Lower lobe of right lung (tissue), 2 donors: ENCODE measurements around the gene RNF213. TPM values are rescaled to one million over a fixed set of nuclear protein-coding genes. Genes with fewer than 3 reads are reported as not detected.

Source experiments
- ATAC-seq, 2 donors: fragments of 200-7000 bp; cut with Tn5 transposase; one replicate each; pipeline ENCODE4 v1.9.1; 2020 to 2022; ENCODE audit warnings: mild to moderate bottlenecking in 2 of 2, moderate library complexity in 2 of 2
- DNase-seq: peaks from one replicate; pipeline ENCODE4 v3.0.0-alpha.2; 2020
- H3K27ac ChIP-seq: fragments of 200-600 bp; one replicate; pipeline ENCODE4 v1.8.0; 2022
- H3K27me3 ChIP-seq: fragments of 200-600 bp; one replicate; pipeline ENCODE4 v1.8.0; 2022; ENCODE audit warnings: low read depth
- H3K36me3 ChIP-seq: fragments of 200-600 bp; one replicate; pipeline ENCODE4 v1.8.0; 2022; ENCODE audit warnings: mild to moderate bottlenecking
- H3K4me1 ChIP-seq: fragments of 200-600 bp; one replicate; pipeline ENCODE4 v1.8.0; 2022
- H3K4me3 ChIP-seq: fragments of 200-600 bp; one replicate; pipeline ENCODE4 v1.8.0; 2022; ENCODE audit warnings: mild to moderate bottlenecking
- H3K9me3 ChIP-seq: fragments of 200-600 bp; one replicate; pipeline ENCODE4 v1.8.0; 2022
- intact Hi-C: fragments of 100-400 bp; cut with DNase I; formaldehyde crosslinking; loops from one replicate; pipeline ENCODE4 v1.11.0; 2022
- total RNA-seq: library from RNA; stranded (reverse); fragmentation: NEBNext Ultra II Directional; extraction: Animal tissue kit (Norgen Biotek cat#: 25700); gene quantifications from one replicate; pipeline ENCODE4 v1.2.1, GENCODE V29; 2021
- TF ChIP-seq, protein P1 (sequence below): fragments of 200-600 bp; IDR thresholded peaks from one replicate; pipeline ENCODE4 v1.8.0; 2022; ENCODE audit warnings: antibody characterized with exemption, mild to moderate bottlenecking
- donor health status: DM: no; HTN: yes; CAD: no; lungs with severe emphysema.

RNF213 gene
- total RNA-seq, 1 donor from 2014 or later = 300 TPM

DNA sequence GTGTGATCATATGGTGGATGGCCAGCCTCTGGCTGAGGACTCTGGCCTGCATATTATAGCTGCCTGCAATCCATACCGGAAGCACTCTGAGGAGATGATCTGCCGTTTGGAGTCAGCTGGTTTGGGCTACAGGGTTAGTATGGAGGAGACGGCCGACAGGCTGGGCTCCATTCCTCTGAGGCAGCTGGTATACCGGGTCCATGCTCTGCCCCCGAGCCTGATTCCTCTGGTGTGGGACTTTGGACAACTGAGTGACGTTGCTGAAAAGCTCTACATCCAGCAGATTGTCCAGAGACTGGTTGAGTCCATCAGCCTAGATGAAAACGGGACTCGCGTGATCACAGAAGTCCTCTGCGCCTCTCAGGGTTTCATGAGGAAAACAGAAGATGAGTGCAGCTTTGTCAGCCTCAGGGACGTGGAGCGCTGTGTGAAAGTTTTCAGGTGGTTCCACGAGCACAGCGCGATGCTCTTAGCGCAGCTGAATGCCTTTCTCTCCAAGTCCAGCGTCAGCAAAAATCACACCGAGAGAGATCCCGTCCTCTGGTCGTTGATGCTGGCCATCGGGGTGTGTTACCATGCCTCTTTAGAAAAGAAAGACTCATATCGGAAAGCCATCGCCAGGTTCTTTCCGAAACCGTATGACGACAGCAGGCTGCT, 85.3 kb downstream of the RNF213 start:
- Histone ChIP-seq H3K27ac (no peak overlapping the region), H3K4me1 (no peaks in the 10 kb centered on the region), H3K36me3 (peaks cover 98% of the 10 kb centered on the region), H3K9me3 (no peaks in the 10 kb centered on the region), H3K4me3 (no peak overlapping the region), H3K27me3 (no peaks in the 10 kb centered on the region)
- TF ChIP-seq, protein P1, sequence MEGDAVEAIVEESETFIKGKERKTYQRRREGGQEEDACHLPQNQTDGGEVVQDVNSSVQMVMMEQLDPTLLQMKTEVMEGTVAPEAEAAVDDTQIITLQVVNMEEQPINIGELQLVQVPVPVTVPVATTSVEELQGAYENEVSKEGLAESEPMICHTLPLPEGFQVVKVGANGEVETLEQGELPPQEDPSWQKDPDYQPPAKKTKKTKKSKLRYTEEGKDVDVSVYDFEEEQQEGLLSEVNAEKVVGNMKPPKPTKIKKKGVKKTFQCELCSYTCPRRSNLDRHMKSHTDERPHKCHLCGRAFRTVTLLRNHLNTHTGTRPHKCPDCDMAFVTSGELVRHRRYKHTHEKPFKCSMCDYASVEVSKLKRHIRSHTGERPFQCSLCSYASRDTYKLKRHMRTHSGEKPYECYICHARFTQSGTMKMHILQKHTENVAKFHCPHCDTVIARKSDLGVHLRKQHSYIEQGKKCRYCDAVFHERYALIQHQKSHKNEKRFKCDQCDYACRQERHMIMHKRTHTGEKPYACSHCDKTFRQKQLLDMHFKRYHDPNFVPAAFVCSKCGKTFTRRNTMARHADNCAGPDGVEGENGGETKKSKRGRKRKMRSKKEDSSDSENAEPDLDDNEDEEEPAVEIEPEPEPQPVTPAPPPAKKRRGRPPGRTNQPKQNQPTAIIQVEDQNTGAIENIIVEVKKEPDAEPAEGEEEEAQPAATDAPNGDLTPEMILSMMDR = no peak
- DNase-seq (no peak), ATAC-seq (no peak)
- intact Hi-C loops = no loop called here

DNA sequence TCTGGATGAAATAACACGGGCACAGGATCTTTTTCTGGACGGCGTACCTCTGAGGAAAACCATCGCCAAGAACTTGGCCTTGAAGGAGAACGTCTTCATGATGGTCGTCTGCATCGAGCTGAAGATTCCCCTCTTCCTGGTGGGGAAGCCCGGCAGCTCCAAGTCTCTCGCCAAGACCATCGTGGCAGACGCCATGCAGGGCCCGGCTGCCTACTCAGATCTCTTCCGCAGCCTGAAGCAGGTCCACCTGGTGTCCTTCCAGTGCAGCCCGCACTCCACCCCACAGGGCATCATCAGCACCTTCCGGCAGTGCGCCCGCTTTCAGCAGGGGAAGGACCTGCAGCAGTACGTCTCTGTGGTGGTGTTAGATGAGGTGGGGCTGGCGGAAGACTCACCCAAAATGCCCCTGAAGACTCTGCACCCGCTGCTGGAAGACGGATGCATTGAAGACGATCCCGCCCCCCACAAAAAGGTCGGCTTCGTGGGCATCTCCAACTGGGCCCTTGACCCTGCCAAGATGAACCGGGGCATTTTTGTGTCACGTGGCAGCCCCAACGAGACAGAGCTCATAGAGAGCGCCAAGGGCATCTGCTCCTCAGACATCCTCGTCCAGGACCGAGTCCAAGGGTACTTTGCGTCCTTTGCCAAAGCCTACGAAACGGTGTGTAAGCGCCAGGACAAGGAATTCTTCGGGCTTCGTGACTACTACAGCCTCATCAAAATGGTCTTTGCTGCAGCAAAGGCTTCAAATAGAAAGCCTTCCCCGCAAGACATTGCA, 86.0 kb downstream of the RNF213 start:
- TF ChIP-seq, protein P1 = no peak
- no peak for DNase-seq
- Histone ChIP-seq H3K4me1 (no peaks in the 10 kb centered on the region), H3K36me3 (peaks cover 98% of the 10 kb centered on the region), H3K4me3 (no peak overlapping the region), H3K27me3 (no peaks in the 10 kb centered on the region), H3K27ac (no peak overlapping the region), H3K9me3 (no peaks in the 10 kb centered on the region)
- ATAC-seq = no peak
- intact Hi-C loops = no loop called here

DNA sequence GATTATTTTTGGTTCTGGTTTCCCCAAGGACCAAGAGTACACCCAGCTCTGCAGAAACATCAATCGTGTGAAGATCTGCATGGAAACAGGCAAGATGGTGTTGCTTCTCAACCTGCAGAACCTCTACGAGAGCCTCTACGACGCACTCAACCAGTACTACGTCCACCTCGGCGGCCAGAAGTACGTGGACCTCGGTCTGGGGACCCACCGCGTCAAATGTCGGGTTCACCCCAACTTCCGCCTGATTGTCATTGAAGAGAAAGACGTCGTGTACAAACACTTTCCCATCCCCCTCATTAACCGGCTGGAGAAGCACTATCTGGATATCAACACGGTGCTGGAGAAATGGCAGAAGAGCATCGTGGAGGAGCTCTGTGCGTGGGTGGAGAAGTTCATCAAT, 86.9 kb downstream of the RNF213 start:
- Histone ChIP-seq H3K4me3 (no peak overlapping the region), H3K4me1 (no peaks in the 10 kb centered on the region), H3K27me3 (no peaks in the 10 kb centered on the region), H3K9me3 (no peaks in the 10 kb centered on the region), H3K27ac (no peak overlapping the region), H3K36me3 (peaks cover 100% of the 10 kb centered on the region)
- ATAC-seq (no peak), DNase-seq (no peak)
- TF ChIP-seq, protein P1 = no peak
- intact Hi-C loops = no loop called here

DNA sequence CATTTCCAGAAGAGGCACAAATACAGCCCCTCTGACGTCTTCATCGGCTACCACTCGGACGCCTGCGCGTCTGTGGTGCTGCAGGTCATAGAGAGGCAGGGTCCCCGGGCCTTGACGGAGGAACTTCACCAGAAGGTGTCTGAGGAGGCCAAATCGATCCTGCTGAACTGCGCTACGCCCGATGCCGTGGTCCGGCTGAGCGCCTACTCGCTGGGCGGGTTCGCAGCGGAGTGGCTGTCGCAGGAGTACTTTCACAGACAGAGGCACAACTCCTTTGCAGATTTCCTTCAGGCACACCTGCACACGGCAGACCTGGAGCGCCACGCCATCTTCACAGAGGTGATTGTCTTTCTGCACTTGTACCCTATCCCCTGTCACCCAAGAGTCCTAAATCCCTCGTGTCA, 87.3 kb downstream of the RNF213 start:
- Histone ChIP-seq H3K36me3 (peaks cover 100% of the 10 kb centered on the region), H3K9me3 (no peaks in the 10 kb centered on the region), H3K4me3 (no peak overlapping the region), H3K27me3 (no peaks in the 10 kb centered on the region), H3K27ac (no peak overlapping the region), H3K4me1 (no peaks in the 10 kb centered on the region)
- ATAC-seq (no peak), DNase-seq (no peak)
- intact Hi-C loops = no loop called here
- TF ChIP-seq, protein P1 = no peak

DNA sequence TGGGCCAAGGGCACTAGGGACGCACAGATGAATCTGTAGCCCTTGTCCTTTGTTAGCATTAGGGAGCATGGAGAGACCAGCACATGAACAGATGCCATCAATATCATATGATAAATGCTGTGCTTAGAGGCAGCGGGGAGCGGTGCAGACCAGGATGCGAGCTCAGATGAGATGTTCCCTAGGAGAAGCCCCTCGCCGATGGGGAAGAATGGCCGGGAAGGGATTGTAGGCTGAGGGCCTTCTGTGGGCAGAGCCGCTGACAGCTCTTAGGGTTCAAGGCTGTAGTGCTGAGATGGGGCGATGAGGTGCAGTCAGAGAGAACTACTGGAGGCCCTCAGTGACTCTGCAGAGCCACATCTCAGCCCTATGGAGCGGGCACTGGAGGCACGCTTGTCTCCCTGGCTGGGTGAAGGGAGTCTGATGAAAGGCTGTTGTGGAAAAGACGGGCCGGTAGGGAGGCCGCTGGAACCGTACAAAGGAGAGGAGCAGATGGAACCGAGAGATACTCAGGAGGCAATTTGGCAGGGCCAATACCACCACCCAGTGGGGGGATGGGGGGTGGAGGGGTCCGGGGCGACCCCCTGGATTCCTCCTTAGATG, 88.0 kb downstream of the RNF213 start:
- H3K27me3 ChIP-seq = no peaks in the 10 kb centered on the region
- DNase-seq (no peak), ATAC-seq (no peak)
- no peak overlapping the region for H3K4me3 ChIP-seq
- H3K27ac ChIP-seq = no peak overlapping the region
- no peaks in the 10 kb centered on the region for H3K4me1 ChIP-seq
- intact Hi-C loops = no loop called here
- TF ChIP-seq, protein P1 = no peak
- peaks cover 100% of the 10 kb centered on the region for H3K36me3 ChIP-seq
- no peaks in the 10 kb centered on the region for H3K9me3 ChIP-seq
